Stimulated activated CD4-positive, alpha-beta T cell treated with anti-CD3 and anti-CD28 coated beads, Interleukin-1b, Interleukin-23, amount 100 ng/mL, for 1 hour (primary cell): Measurements from ENCODE around the gene PLA2G15.
"Not testable (repeated sequence)": the region's sequence is repeated elsewhere in the genome, so short reads cannot be mapped to it uniquely, and the experiment has no call there.

Source experiments
- DNase-seq, 2 donors: peaks; one replicate each; pipeline ENCODE4 v3.0.0-alpha.2; 2020; ENCODE audit warnings: low read depth in 2 of 2

PLA2G15 gene

GRCh38 chr16:68279726-68280558, 34.8 kb downstream of the PLA2G15 start:
- no peak for DNase-seq

GRCh38 chr16:68281368-68282063, 36.3 kb downstream of the PLA2G15 start:
- DNase-seq, result no peak

GRCh38 chr16:68282064-68282452, 36.9 kb downstream of the PLA2G15 start:
- no peak for DNase-seq

GRCh38 chr16:68283346-68283745, 38.2 kb downstream of the PLA2G15 start:
- no peak for DNase-seq

DNA sequence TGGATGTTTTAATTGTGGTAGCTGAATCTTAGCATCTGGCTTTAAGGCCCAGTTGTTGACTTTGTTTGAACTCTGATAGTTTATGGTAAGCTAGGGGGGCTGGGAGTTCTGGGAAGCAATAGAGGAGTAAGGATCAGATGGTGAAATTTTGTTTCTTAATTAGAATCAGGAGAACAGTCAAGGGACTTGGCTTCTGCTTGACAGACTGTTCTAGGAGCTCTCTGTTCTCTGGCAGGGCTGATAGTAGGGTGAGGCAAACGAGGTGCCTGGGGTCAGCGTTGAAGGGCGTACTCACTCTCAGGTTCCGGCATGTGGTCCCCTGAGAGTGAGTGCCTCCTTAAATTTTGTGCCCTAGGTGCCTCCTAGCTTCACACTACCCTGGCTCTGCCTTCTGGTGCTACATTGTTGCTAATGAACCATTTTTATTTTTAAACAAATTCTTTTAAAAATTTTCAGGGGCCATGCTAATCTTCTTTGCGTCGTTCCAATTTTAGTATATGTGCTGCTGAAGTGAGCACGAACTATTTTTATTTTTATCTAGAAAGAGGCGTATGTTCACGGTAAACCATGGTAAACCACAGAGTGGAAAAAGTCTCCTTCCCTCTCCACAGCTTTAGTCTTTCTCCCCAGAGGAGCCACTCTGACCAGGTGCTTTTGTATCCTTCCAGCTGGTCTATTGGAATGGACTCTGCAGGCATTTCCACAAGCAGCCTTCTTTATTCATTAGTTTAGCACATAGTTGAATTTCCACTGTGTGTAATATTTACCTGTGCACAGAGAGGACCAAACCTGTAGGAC, 38.8 kb downstream of the PLA2G15 start:
- no peak for DNase-seq

DNA sequence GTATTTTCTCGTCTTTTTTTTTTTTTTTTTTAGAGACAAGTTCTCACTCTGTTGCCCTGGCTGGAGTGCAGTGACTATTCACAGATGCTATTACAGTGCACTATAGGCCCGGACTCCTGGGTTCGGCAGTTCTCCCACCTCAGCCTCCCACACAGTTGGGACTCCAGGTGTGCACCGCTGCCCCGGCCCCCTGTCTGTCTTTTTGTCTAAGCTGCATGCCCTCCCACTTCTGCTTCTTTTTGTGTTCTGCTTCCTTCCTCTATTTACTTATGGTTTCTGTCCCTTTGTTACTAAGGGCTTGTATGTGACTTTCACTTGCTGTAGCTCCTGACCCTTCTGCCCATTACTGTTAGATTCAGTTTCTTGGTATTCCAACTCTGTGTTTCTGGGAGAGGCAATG, 39.7 kb downstream of the PLA2G15 start:
- no peak for DNase-seq

DNA sequence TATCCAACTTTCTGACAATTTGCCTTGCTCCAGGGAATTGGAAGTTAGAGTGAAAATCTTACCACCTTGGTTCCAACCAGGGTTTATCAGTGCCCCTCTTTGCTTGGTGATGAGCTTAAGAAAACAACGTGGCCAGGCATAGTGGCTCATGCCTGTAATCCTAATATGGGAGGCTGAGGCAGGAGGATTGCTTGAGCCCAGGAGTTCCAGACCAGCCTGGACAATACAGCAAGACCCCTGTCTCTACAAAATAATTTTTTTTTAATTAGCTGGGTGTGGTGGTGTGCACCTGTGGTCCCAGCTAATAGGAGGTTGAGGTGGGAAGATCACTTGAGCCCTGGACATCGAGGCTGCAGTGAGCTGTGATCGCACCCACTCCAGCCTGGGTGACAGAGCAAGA, 40.5 kb downstream of the PLA2G15 start:
- no peak for DNase-seq

GRCh38 chr16:68286153-68287074, 41.2 kb downstream of the PLA2G15 start:
- DNase-seq, result no peak

GRCh38 chr16:68287276-68288251, 42.4 kb downstream of the PLA2G15 start:
- DNase-seq, result no peak

GRCh38 chr16:68288252-68288650, 43.1 kb downstream of the PLA2G15 start:
- no peak for DNase-seq

GRCh38 chr16:68288796-68289195, 43.6 kb downstream of the PLA2G15 start:
- DNase-seq, result not testable (repeated sequence)

DNA sequence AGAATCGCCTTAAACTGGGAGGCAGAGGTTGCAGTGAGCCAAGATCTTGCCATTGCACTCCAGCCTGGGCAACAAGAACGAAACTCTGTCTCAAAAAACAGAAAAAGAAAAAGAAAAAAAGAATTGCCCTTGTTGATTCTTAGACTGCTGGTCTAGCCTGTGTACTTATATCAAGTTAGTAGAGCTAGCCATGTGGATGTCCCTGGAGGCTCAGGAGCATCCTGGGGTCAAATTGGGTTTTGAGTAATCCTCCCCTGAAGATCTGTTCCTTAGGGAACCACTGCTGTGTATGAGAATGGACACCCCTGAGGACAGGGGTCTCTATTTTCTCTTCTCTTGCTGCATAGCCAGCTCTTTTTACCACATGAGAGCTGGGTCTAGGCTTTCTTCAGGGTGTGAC, 44.0 kb downstream of the PLA2G15 start:
- DNase-seq, result no peak

GRCh38 chr16:68289621-68290329, 44.6 kb downstream of the PLA2G15 start:
- no peak for DNase-seq

- no peak for DNase-seq
Measured at GRCh38 chr16:68290450-68290849, 45.3 kb downstream of the PLA2G15 start.

GRCh38 chr16:68291227-68291626, 46.1 kb downstream of the PLA2G15 start:
- DNase-seq, result no peak

GRCh38 chr16:68292425-68292824, 47.3 kb downstream of the PLA2G15 start:
- no peak for DNase-seq

GRCh38 chr16:68296291-68296690, 51.1 kb downstream of the PLA2G15 start:
- DNase-seq, result no peak

- no peak for DNase-seq
Measured at GRCh38 chr16:68296693-68297092, 51.5 kb downstream of the PLA2G15 start.

DNA sequence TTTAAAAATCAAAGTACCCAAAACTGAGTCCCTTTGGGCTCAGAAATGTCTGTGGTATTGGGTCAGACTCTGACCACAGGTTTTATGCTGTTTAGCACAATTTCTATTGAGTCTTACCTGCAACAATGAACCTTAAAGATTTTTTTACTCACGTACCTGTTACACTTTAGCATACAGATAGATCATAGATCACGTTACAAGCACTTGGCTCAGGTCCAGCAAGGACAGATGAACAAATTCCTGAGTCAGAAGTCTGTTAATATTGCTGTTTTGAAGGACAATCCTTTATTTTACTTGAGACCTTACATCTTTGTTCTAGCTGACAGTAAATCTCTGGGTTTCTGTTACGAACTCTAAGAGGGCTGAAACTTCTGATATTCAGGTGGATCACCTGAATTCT, 52.7 kb downstream of the PLA2G15 start:
- DNase-seq, result no peak
